Measurements from ENCODE around the gene KRTAP3-2.

GRCh38 chr17:40978575-40979151, 21.0 kb downstream of the KRTAP3-2 start:
- TF ChIP-seq EZH2 (IDR thresholded peaks at IDR 0.05; ENCODE audit: insufficient read depth, poor library complexity, severe bottlenecking), result no peak
- TF ChIP-seq EZH2phosphoT487 (IDR thresholded peaks at IDR 0.05; ENCODE audit: insufficient read depth, low read depth), result no peak

All from GM23248 (cell line).